Ecto neural progenitor cell (in vitro differentiated cells): ENCODE measurements around the gene CCNJ.
"Not testable (repeated sequence)": the region's sequence is repeated elsewhere in the genome, so short reads cannot be mapped to it uniquely, and the experiment has no call there.

ENCODE experiments used
- DNase-seq: peaks from one replicate; pipeline ENCODE4 v3.0.0-alpha.2; 2018; ENCODE audit warnings: low spot score

Gene CCNJ

GRCh38 chr10:96043033-96043892 lies at the start of gene CCNJ:
CCNJ (plus strand) TSS chr10:96043583; CDS start chr10:96044394, 811 bp downstream.
- peak; percentile 93 for DNase-seq

GRCh38 chr10:95994376-95994775 lies 49.0 kb upstream of the CCNJ start:
- not testable (repeated sequence) for DNase-seq

- no peak for DNase-seq
Measured at GRCh38 chr10:95998255-95998784, 45.1 kb upstream of the CCNJ start.

- no peak for DNase-seq
Measured at GRCh38 chr10:96013956-96014355, 29.4 kb upstream of the CCNJ start.

- DNase-seq = no peak
Measured at GRCh38 chr10:96014473-96015102, 28.8 kb upstream of the CCNJ start.

GRCh38 chr10:96017191-96017687 lies 26.1 kb upstream of the CCNJ start:
- DNase-seq = no peak

- no peak for DNase-seq
Measured at GRCh38 chr10:96021332-96021731, 22.1 kb upstream of the CCNJ start.

- no peak for DNase-seq
Measured at GRCh38 chr10:96022739-96023138, 20.6 kb upstream of the CCNJ start.

GRCh38 chr10:96023168-96023567 lies 20.2 kb upstream of the CCNJ start:
- no peak for DNase-seq

GRCh38 chr10:96025566-96025965 lies 17.8 kb upstream of the CCNJ start:
- DNase-seq = peak; percentile 56

- no peak for DNase-seq
Measured at GRCh38 chr10:96034625-96035024, 8.8 kb upstream of the CCNJ start.

GRCh38 chr10:96038476-96039387 lies 4.7 kb upstream of the CCNJ start:
- no peak for DNase-seq

- no peak for DNase-seq
Measured at GRCh38 chr10:96041146-96041545, 2.2 kb upstream of the CCNJ start.

GRCh38 chr10:96043893-96044715 lies 721 bp downstream of the CCNJ start:
- peak; percentile 76 for DNase-seq

GRCh38 chr10:96044736-96045135 lies 1.4 kb downstream of the CCNJ start:
- no peak for DNase-seq

GRCh38 chr10:96046546-96046945 lies 3.2 kb downstream of the CCNJ start:
- DNase-seq = no peak

GRCh38 chr10:96047004-96047649 lies 3.7 kb downstream of the CCNJ start:
- no peak for DNase-seq

GRCh38 chr10:96047925-96048324 lies 4.5 kb downstream of the CCNJ start:
- not testable (repeated sequence) for DNase-seq

GRCh38 chr10:96049340-96049739 lies 6.0 kb downstream of the CCNJ start:
- no peak for DNase-seq

GRCh38 chr10:96053985-96054384 lies 10.6 kb downstream of the CCNJ start:
- no peak for DNase-seq

GRCh38 chr10:96056787-96057186 lies 13.4 kb downstream of the CCNJ start:
- DNase-seq = no peak
